ENCODE results near the gene BIRC6. TPM values are rescaled to one million over a fixed set of nuclear protein-coding genes. Genes with fewer than 3 reads are reported as not detected.

BIRC6 gene
- total RNA-seq, 1 experiment from 2014 or later = 96.7 TPM

DNA sequence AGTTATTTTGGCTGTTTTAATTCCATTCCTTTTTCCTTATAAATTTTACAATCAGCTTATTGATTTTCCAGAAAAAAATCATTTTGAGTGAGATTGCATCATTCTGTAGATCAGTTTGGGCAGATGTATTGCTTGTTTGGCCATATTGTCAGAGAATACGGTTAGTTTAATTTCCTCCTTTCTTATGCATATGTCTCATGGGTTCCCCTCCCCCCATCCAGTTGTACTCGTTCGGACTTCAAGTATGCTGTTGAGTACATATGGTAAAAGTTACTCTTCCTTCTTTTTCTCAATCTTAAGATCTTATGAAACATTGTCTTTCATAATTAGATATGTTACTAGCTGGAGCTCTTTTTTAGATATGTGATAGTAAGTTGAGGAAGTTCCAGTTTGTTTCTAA lies 139.8 kb downstream of the BIRC6 start:
- intact Hi-C loops (cut with micrococcal nuclease; ENCODE audit: unreplicated experiment) = no loop called here
- no peaks in the 10 kb centered on the region for H3K9me3 Mint-ChIP-seq (ENCODE audit: unreplicated experiment)
- ChIA-PET POLR2A (no interaction called here), CTCF (no interaction called here)
- DNase-seq = no peak
- BruUV-seq (replicated peaks) = no TSS peak
- H3K27ac Mint-ChIP-seq (ENCODE audit: unreplicated experiment) = no peak overlapping the region
- Histone ChIP-seq H3K36me3 (ENCODE audit: control insufficient read depth, insufficient read depth, low read length) (no peaks in the 10 kb centered on the region; the same call in 1 of the 2 replicates), H3K4me1 (no peaks in the 10 kb centered on the region), H3K4me3 (ENCODE audit: low read depth, low read length) (no peak overlapping the region), H3K27me3 (replicated peaks; ENCODE audit: control insufficient read depth, insufficient read depth, low read length) (no peaks in the 10 kb centered on the region), H3K9me3 (no peaks in the 10 kb centered on the region; the same call in 1 of the 2 replicates)
- H3K4me1 Mint-ChIP-seq (ENCODE audit: low read depth, unreplicated experiment) = no peaks in the 10 kb centered on the region
- TF ChIP-seq, protein P1, sequence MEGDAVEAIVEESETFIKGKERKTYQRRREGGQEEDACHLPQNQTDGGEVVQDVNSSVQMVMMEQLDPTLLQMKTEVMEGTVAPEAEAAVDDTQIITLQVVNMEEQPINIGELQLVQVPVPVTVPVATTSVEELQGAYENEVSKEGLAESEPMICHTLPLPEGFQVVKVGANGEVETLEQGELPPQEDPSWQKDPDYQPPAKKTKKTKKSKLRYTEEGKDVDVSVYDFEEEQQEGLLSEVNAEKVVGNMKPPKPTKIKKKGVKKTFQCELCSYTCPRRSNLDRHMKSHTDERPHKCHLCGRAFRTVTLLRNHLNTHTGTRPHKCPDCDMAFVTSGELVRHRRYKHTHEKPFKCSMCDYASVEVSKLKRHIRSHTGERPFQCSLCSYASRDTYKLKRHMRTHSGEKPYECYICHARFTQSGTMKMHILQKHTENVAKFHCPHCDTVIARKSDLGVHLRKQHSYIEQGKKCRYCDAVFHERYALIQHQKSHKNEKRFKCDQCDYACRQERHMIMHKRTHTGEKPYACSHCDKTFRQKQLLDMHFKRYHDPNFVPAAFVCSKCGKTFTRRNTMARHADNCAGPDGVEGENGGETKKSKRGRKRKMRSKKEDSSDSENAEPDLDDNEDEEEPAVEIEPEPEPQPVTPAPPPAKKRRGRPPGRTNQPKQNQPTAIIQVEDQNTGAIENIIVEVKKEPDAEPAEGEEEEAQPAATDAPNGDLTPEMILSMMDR (IDR thresholded peaks at IDR 0.05; ENCODE audit: insufficient read depth in 1 of 2, low read depth in 1 of 2, low read length in 1 of 2, severe bottlenecking in 1 of 2, unreplicated experiment in 1 of 2) = no peak
- H3K4me3 Mint-ChIP-seq (ENCODE audit: unreplicated experiment) = no peak overlapping the region
- H3K36me3 Mint-ChIP-seq (ENCODE audit: insufficient read depth, unreplicated experiment) = peaks cover 61% of the 10 kb centered on the region
- H3K27me3 Mint-ChIP-seq (ENCODE audit: insufficient read depth, unreplicated experiment) = no peaks in the 10 kb centered on the region

DNA sequence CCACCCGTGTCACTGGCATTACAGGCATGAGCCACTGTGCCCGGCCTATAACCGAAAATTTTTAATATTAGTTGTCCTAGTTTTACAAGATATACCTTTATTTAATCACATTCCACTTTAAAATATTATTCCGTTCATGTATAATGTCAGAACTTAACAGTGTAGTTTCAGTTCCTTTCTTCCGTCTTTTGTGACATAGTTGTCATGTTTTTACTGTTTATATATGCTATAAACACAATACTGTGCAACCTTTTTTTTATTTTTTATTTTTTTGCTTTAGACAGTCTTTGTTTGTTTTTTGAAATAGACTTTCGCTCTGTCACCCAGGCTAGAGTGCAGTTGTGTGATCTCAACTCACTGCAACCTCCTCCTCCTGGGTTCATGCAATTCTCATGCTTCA lies 141.5 kb downstream of the BIRC6 start:
- no peaks in the 10 kb centered on the region for H3K27me3 Mint-ChIP-seq (ENCODE audit: insufficient read depth, unreplicated experiment)
- BruUV-seq (replicated peaks) = no TSS peak
- ChIA-PET CTCF (no interaction called here), POLR2A (no interaction called here)
- Histone ChIP-seq H3K36me3 (ENCODE audit: control insufficient read depth, insufficient read depth, low read length) (no peaks in the 10 kb centered on the region; the same call in 1 of the 2 replicates), H3K27me3 (replicated peaks; ENCODE audit: control insufficient read depth, insufficient read depth, low read length) (no peaks in the 10 kb centered on the region), H3K4me3 (ENCODE audit: low read depth, low read length) (no peak overlapping the region), H3K9me3 (no peaks in the 10 kb centered on the region), H3K4me1 (no peaks in the 10 kb centered on the region)
- no peak overlapping the region for H3K27ac Mint-ChIP-seq (ENCODE audit: unreplicated experiment)
- no peak for DNase-seq
- TF ChIP-seq, protein P1 (IDR thresholded peaks at IDR 0.05; ENCODE audit: insufficient read depth in 1 of 2, low read depth in 1 of 2, low read length in 1 of 2, severe bottlenecking in 1 of 2, unreplicated experiment in 1 of 2) = no peak
- intact Hi-C loops (cut with micrococcal nuclease; ENCODE audit: unreplicated experiment) = no loop called here
- no peaks in the 10 kb centered on the region for H3K4me1 Mint-ChIP-seq (ENCODE audit: low read depth, unreplicated experiment)
- H3K36me3 Mint-ChIP-seq (ENCODE audit: insufficient read depth, unreplicated experiment) = peaks cover 72% of the 10 kb centered on the region
- no peak overlapping the region for H3K4me3 Mint-ChIP-seq (ENCODE audit: unreplicated experiment)
- no peaks in the 10 kb centered on the region for H3K9me3 Mint-ChIP-seq (ENCODE audit: unreplicated experiment)

DNA sequence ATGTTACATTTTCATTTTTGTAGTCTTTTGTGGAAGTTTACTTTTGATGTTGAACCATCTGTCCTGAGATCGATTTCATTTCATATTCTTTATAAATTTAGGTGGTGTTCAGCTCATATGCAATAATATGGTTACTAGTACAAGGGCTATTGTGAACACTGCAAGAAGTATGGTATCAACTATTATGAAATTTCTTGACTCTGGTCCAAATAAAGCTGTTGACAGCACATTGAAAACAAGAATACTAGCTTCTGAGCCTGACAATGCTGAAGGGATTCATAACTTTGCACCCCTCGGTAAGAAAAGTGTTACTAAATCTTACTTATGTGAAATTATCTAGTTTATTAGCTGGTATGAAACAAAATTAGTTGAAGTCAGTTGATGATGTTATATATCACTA lies 146.1 kb downstream of the BIRC6 start:
- ChIA-PET CTCF (no interaction called here), POLR2A (no interaction called here)
- H3K4me3 Mint-ChIP-seq (ENCODE audit: unreplicated experiment) = no peak overlapping the region
- Histone ChIP-seq H3K36me3 (ENCODE audit: control insufficient read depth, insufficient read depth, low read length) (no peaks in the 10 kb centered on the region), H3K4me3 (ENCODE audit: low read depth, low read length) (no peak overlapping the region), H3K9me3 (no peaks in the 10 kb centered on the region), H3K4me1 (no peaks in the 10 kb centered on the region), H3K27me3 (replicated peaks; ENCODE audit: control insufficient read depth, insufficient read depth, low read length) (no peaks in the 10 kb centered on the region)
- no peaks in the 10 kb centered on the region for H3K27me3 Mint-ChIP-seq (ENCODE audit: insufficient read depth, unreplicated experiment)
- BruUV-seq (replicated peaks) = no TSS peak
- no peak overlapping the region for H3K27ac Mint-ChIP-seq (ENCODE audit: unreplicated experiment)
- intact Hi-C loops (cut with micrococcal nuclease; ENCODE audit: unreplicated experiment) = no loop called here
- TF ChIP-seq, protein P1 (IDR thresholded peaks at IDR 0.05; ENCODE audit: insufficient read depth in 1 of 2, low read depth in 1 of 2, low read length in 1 of 2, severe bottlenecking in 1 of 2, unreplicated experiment in 1 of 2) = no peak
- peaks cover 70% of the 10 kb centered on the region for H3K36me3 Mint-ChIP-seq (ENCODE audit: insufficient read depth, unreplicated experiment)
- no peaks in the 10 kb centered on the region for H3K4me1 Mint-ChIP-seq (ENCODE audit: low read depth, unreplicated experiment)
- no peaks in the 10 kb centered on the region for H3K9me3 Mint-ChIP-seq (ENCODE audit: unreplicated experiment)
- no peak for DNase-seq

Data from Caco-2 (cell line).